ENCODE results near the gene NR2C2.

The NR2C2 gene

GRCh38 chr3:14947100-14947885 lies at the start of gene NR2C2:
NR2C2 (plus strand) TSS chr3:14947583; CDS start chr3:15003915, 56,332 bp downstream.
- TF ChIP-seq GATA3 (IDR thresholded peaks at IDR 0.05; ENCODE audit: low read depth, low read length) (no peak), GATA2 (IDR thresholded peaks at IDR 0.05; ENCODE audit: low read depth, low read length) (no peak)

DNA sequence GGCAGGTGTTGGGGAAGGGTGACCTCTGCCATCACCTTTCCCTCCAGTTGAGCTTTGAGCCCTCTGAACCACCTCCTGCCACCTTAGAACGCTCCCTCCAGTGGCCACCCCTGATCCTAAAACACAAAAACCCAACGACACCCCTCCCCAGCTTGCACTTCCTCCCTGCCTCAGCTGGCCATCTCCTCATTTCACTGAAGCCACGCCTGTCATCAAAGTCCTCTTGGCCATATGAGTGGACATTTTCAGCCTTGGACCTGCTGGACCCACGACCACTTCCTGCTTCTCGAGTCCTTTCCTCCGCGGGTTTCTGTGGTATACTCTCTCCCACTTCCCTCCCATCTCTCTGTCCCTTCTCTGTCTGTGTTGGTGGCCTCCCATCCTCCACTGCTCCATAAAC lies 48.5 kb upstream of the NR2C2 start:
- TF ChIP-seq GATA2 (IDR thresholded peaks at IDR 0.05; ENCODE audit: low read depth, low read length) = no peak
- no peak for TF ChIP-seq GATA3 (IDR thresholded peaks at IDR 0.05; ENCODE audit: low read depth, low read length)

GRCh38 chr3:14899993-14900618 lies 47.3 kb upstream of the NR2C2 start:
- TF ChIP-seq GATA3 (IDR thresholded peaks at IDR 0.05; ENCODE audit: low read depth, low read length) = no peak
- no peak for TF ChIP-seq GATA2 (IDR thresholded peaks at IDR 0.05; ENCODE audit: low read depth, low read length)

GRCh38 chr3:14900881-14901873 lies 46.2 kb upstream of the NR2C2 start:
- TF ChIP-seq GATA2 (IDR thresholded peaks at IDR 0.05; ENCODE audit: low read depth, low read length) (no peak), GATA3 (IDR thresholded peaks at IDR 0.05; ENCODE audit: low read depth, low read length) (no peak)

DNA sequence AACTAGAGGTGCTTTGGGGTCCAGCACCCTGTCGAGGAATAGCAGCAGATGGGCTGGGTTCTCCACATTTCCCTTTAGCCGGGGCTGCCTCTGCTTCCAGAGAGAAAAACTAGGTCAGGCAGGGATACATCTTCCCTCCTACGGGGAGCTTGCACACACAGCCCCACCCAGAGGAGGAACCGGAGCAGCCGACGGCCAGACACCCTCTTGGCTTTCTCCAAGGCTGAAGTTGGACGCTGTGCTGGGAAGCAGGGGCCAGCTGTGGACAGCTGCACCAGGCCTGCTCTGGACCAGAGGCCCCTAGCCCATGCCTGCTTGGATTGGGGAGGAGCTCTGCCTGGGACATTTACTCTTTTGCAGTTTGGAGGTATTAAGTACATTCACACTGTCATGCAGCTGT lies 44.7 kb upstream of the NR2C2 start:
- TF ChIP-seq GATA2 (IDR thresholded peaks at IDR 0.05; ENCODE audit: low read depth, low read length) (no peak), GATA3 (IDR thresholded peaks at IDR 0.05; ENCODE audit: low read depth, low read length) (no peak)

DNA sequence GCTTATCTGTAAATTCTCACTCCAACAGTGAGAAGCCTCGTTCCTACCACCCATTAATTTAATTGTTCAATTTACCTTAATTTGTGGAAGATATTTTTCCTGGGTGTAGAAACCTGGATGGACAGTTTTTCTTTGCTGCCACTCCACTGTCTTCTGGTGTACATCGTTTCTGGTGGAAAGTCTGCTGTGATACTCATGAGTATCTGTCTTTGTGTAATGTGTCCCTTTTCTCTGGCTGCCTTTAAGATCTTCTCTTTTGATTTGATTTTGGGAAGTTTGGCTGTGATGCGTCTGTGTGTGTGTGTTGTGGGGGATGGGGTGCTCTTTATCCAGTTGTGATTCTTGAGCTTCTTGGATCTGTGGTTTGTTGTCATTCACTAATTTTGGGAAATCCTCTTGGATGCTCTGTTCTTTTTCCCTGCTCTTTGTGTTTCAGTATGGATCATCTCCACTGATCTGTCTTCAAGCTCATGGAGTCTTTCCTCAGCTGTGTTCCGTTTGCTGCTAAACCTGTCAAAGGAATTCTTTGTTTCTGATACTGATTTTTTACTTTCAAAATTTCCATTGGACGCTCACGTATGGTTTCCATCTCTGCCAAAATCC lies 42.2 kb upstream of the NR2C2 start:
- no peak for TF ChIP-seq GATA2 (IDR thresholded peaks at IDR 0.05; ENCODE audit: low read depth, low read length)
- no peak for TF ChIP-seq GATA3 (IDR thresholded peaks at IDR 0.05; ENCODE audit: low read depth, low read length)

DNA sequence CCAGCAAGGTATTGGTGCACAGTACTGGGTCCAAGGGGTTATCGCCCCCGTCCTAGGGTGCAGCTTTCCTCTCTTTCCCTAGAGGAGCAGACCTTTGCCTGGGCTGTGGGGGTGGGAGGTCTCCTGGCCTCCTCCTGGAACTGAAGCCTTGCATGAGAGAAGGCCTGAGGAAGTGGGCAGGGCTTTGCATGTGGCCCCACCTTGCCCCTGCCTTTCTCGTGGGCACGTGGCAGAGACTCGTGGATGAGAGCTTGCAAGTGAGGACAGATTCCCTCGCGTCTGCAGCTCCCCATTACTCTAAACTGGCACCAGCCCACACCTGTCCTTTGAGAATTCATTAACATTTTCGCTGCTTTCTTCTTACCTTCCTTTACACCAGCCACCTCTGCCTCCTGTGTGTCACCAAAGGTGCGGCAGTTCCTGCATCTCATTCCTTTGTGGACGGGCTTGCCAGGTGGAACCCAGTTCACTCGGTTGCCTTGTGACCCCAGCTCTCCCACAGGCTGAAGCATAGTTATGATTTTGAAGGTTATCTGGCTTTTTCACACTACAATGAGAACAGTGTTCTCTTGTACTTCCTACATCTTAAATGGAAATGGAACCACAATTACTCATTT lies 40.9 kb upstream of the NR2C2 start:
- TF ChIP-seq GATA2 (IDR thresholded peaks at IDR 0.05; ENCODE audit: low read depth, low read length) (no peak), GATA3 (IDR thresholded peaks at IDR 0.05; ENCODE audit: low read depth, low read length) (no peak)

GRCh38 chr3:14907043-14907966 lies 40.1 kb upstream of the NR2C2 start:
- TF ChIP-seq GATA2 (IDR thresholded peaks at IDR 0.05; ENCODE audit: low read depth, low read length) = no peak
- no peak for TF ChIP-seq GATA3 (IDR thresholded peaks at IDR 0.05; ENCODE audit: low read depth, low read length)

GRCh38 chr3:14909250-14909649 lies 38.1 kb upstream of the NR2C2 start:
- TF ChIP-seq GATA2 (IDR thresholded peaks at IDR 0.05; ENCODE audit: low read depth, low read length) (no peak), GATA3 (IDR thresholded peaks at IDR 0.05; ENCODE audit: low read depth, low read length) (no peak)

- TF ChIP-seq GATA3 (IDR thresholded peaks at IDR 0.05; ENCODE audit: low read depth, low read length) (no peak), GATA2 (IDR thresholded peaks at IDR 0.05; ENCODE audit: low read depth, low read length) (no peak)
These were observed 35.7 kb upstream of the NR2C2 start for GRCh38 chr3:14911651-14912050.

DNA sequence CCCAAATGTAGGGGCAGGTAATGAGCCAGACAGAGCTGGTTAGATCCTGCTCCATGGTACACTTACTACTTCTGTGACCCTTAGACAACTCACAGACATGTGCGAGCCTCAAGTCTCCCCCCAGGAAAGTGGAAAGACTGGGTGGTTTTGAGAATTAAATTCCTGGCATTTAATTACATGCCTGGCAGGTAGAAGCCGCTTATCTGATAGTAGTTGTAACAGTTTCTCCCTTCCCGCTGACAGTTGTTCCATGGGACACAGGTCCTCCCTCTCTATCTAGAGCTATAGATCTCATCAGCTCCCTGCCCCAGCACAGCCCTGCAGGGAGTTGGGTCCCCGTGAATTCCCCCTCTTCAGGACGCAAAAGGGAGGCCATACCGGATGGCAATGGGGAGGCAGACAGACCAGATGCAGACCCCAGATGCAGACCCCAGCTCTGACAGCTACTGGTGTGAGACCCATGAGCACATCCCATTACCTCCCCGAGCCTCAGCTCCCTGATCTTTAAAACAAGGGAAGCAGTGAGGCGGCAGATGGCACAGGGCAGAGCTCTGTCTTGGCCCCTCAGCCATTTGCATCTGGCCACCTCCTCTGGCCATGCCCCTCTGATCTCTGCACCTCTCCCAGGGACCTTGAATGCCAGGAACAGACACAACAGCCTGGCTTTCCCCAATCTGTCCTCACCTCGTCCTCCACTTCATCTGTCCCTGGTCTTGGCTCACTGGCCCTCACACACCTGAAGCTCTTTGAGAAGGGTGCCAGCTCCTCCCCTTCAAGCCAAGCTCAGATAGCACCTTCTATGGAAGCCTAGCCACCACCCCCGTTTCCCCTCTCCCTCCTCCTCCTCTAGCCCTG lies 34.1 kb upstream of the NR2C2 start:
- peak; percentile 62 for TF ChIP-seq GATA2 (IDR thresholded peaks at IDR 0.05; ENCODE audit: low read depth, low read length)
- no peak for TF ChIP-seq GATA3 (IDR thresholded peaks at IDR 0.05; ENCODE audit: low read depth, low read length)

Data from SH-SY5Y (cell line).